ENCODE measurements around the gene RPL13.

RPL13 gene

DNA sequence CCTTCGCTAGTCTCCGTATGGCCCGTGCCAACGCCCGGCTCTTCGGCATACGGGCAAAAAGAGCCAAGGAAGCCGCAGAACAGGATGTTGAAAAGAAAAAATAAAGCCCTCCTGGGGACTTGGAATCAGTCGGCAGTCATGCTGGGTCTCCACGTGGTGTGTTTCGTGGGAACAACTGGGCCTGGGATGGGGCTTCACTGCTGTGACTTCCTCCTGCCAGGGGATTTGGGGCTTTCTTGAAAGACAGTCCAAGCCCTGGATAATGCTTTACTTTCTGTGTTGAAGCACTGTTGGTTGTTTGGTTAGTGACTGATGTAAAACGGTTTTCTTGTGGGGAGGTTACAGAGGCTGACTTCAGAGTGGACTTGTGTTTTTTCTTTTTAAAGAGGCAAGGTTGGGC is 2.5 kb downstream of the RPL13 start:
- peaks cover 44% of the 10 kb centered on the region for H3K79me2 ChIP-seq (ENCODE audit: insufficient read depth, low read length)
- no peaks in the 10 kb centered on the region for H3K27me3 ChIP-seq (ENCODE audit: insufficient read depth, low read length, poor library complexity)
- no peak for ATAC-seq (ENCODE audit: insufficient read depth, low read depth)
- H3K36me3 ChIP-seq (ENCODE audit: insufficient read depth, low read length): peaks cover 50% of the 10 kb centered on the region
- DNase-seq: no peak
- H2AFZ ChIP-seq (ENCODE audit: low read depth, low read length): no peak overlapping the region
- no peak overlapping the region for H3K27ac ChIP-seq (ENCODE audit: low read length)
- peak overlapping the region in 1 of 2 experiments; percentile 23; a peak in 1 of 4 replicates for H3K4me3 ChIP-seq (ENCODE audit: low read depth in 1 of 2, low read length in 2 of 2)
- no peaks in the 10 kb centered on the region for H3K9me3 ChIP-seq (ENCODE audit: insufficient read depth, low read length, severe bottlenecking)
- no peak for TF ChIP-seq EZH2 (IDR thresholded peaks at IDR 0.05; ENCODE audit: borderline replicate concordance, low read depth, low read length, severe bottlenecking)
- TF ChIP-seq, protein P1, sequence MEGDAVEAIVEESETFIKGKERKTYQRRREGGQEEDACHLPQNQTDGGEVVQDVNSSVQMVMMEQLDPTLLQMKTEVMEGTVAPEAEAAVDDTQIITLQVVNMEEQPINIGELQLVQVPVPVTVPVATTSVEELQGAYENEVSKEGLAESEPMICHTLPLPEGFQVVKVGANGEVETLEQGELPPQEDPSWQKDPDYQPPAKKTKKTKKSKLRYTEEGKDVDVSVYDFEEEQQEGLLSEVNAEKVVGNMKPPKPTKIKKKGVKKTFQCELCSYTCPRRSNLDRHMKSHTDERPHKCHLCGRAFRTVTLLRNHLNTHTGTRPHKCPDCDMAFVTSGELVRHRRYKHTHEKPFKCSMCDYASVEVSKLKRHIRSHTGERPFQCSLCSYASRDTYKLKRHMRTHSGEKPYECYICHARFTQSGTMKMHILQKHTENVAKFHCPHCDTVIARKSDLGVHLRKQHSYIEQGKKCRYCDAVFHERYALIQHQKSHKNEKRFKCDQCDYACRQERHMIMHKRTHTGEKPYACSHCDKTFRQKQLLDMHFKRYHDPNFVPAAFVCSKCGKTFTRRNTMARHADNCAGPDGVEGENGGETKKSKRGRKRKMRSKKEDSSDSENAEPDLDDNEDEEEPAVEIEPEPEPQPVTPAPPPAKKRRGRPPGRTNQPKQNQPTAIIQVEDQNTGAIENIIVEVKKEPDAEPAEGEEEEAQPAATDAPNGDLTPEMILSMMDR (IDR thresholded peaks at IDR 0.05; ENCODE audit: borderline replicate concordance, extremely low read depth, low read length, poor library complexity, severe bottlenecking): no peak
- peak overlapping the region; percentile 89 for H3K4me2 ChIP-seq (ENCODE audit: insufficient read depth, low read length)
- peaks cover 36% of the 10 kb centered on the region for H3K4me1 ChIP-seq (ENCODE audit: insufficient read depth, low read length)
- peak overlapping the region; percentile 97; the same call in 1 of the 2 replicates for H3K9ac ChIP-seq (ENCODE audit: low read depth, low read length)
- H4K20me1 ChIP-seq (ENCODE audit: insufficient read depth, low read length): peaks cover 59% of the 10 kb centered on the region

DNA sequence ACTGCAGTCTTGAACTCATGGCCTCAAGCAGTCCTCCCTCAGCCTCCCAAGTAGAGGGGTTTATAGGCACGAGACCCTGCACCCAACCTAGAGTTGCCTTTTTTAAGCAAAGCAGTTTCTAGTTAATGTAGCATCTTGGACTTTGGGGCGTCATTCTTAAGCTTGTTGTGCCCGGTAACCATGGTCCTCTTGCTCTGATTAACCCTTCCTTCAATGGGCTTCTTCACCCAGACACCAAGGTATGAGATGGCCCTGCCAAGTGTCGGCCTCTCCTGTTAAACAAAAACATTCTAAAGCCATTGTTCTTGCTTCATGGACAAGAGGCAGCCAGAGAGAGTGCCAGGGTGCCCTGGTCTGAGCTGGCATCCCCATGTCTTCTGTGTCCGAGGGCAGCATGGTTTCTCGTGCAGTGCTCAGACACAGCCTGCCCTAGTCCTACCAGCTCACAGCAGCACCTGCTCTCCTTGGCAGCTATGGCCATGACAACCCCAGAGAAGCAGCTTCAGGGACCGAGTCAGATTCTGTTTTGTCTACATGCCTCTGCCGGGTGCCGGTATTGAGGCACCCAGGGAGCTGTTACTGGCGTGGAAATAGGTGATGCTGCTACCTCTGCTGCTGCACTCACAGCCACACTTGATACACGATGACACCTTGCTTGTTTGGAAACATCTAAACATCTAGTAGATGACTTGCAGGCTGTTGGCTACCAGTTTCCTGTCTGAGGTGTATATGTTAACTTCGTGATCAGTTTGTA is 3.3 kb downstream of the RPL13 start:
- no peak for ATAC-seq (ENCODE audit: insufficient read depth, low read depth)

DNA sequence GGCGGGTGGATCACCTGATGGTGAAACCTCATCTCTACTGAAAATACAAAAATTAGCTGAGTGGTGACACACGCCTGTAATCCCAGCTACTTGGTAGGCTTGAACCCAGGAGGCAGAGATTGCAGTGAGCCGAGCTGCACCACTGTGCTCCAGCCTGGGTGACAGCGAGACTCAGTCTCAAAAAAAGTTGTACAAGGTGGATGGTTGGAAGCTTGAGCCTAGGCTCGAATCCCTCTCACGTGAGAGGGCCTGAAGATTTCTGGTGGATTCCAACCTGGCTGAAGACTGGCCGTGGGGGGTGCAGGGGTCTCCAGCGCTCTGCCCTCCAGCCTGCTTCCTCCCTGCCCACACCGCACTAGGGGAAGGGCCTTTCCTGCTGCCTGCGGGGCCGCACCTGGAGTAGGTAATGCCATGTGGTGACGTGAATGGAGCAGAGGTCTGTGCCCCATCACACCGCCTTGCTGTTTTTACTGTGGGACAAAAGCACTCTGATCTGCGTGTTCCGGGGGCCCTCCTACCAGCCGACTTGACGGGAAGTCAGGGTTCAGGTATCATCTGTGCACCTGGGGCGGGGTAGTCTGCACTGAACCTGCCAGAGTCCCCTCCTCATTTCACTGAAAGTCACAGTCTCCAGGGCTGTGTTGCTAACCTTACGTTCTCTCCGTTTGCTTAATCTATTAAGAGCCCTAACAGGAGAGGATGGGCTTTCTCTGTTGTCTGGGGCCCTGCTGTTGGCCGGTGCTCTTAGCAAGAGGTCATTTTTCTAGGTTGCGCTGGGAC is 4.2 kb downstream of the RPL13 start:
- Histone ChIP-seq H2AFZ (ENCODE audit: low read depth, low read length) (no peak overlapping the region), H3K27me3 (ENCODE audit: insufficient read depth, low read length, poor library complexity) (no peaks in the 10 kb centered on the region), H3K4me1 (ENCODE audit: insufficient read depth, low read length) (peaks cover 30% of the 10 kb centered on the region), H3K79me2 (ENCODE audit: insufficient read depth, low read length) (peaks cover 42% of the 10 kb centered on the region), H4K20me1 (ENCODE audit: insufficient read depth, low read length) (peaks cover 69% of the 10 kb centered on the region), H3K36me3 (ENCODE audit: insufficient read depth, low read length) (peaks cover 50% of the 10 kb centered on the region), H3K4me2 (ENCODE audit: insufficient read depth, low read length) (no peak overlapping the region; the same call in 1 of the 2 replicates), H3K4me3 (ENCODE audit: low read depth in 1 of 2, low read length in 2 of 2) (no peak overlapping the region), H3K9me3 (ENCODE audit: insufficient read depth, low read length, severe bottlenecking) (no peaks in the 10 kb centered on the region), H3K27ac (ENCODE audit: low read length) (0 out of 2 replicates have a peak overlapping the region, but pooled peaks have one; percentile 24), H3K9ac (ENCODE audit: low read depth, low read length) (no peak overlapping the region)
- DNase-seq (peak; percentile 27), ATAC-seq (ENCODE audit: insufficient read depth, low read depth) (0 out of 3 replicates have a peak, but pooled peaks have one; percentile 1)
- no peak for TF ChIP-seq EZH2 (IDR thresholded peaks at IDR 0.05; ENCODE audit: borderline replicate concordance, low read depth, low read length, severe bottlenecking)
- TF ChIP-seq, protein P1 (IDR thresholded peaks at IDR 0.05; ENCODE audit: borderline replicate concordance, extremely low read depth, low read length, poor library complexity, severe bottlenecking): no peak

More for the DNA sequence above, 3.3 kb downstream of the RPL13 start:
- Histone ChIP-seq H3K4me2 (ENCODE audit: insufficient read depth, low read length) (peak overlapping the region; percentile 89; the same call in 1 of the 2 replicates), H3K9ac (ENCODE audit: low read depth, low read length) (no peak overlapping the region), H2AFZ (ENCODE audit: low read depth, low read length) (no peak overlapping the region), H3K79me2 (ENCODE audit: insufficient read depth, low read length) (peaks cover 44% of the 10 kb centered on the region), H3K36me3 (ENCODE audit: insufficient read depth, low read length) (peaks cover 50% of the 10 kb centered on the region), H3K4me1 (ENCODE audit: insufficient read depth, low read length) (peaks cover 36% of the 10 kb centered on the region), H3K27me3 (ENCODE audit: insufficient read depth, low read length, poor library complexity) (no peaks in the 10 kb centered on the region), H4K20me1 (ENCODE audit: insufficient read depth, low read length) (peaks cover 64% of the 10 kb centered on the region), H3K9me3 (ENCODE audit: insufficient read depth, low read length, severe bottlenecking) (no peaks in the 10 kb centered on the region), H3K4me3 (ENCODE audit: low read depth in 1 of 2, low read length in 2 of 2) (0 out of 4 replicates have a peak overlapping the region, but pooled peaks of 1 of the 2 experiments have one; percentile 23), H3K27ac (ENCODE audit: low read length) (no peak overlapping the region)
- TF ChIP-seq EZH2 (IDR thresholded peaks at IDR 0.05; ENCODE audit: borderline replicate concordance, low read depth, low read length, severe bottlenecking): no peak
- TF ChIP-seq, protein P1 (IDR thresholded peaks at IDR 0.05; ENCODE audit: borderline replicate concordance, extremely low read depth, low read length, poor library complexity, severe bottlenecking): no peak
- DNase-seq: no peak
